B cell (primary cell): Measurements from ENCODE around the gene PDLIM7. TPM values are rescaled to one million over a fixed set of nuclear protein-coding genes. Genes with fewer than 3 reads are reported as not detected.

Source experiments
- ATAC-seq: fragments of 200-7000 bp; cut with Tn5 transposase; one replicate; pipeline ENCODE4 v1.10.0; 2021; ENCODE audit warnings: low read depth, mild to moderate bottlenecking, moderate number of reproducible peaks, moderate library complexity
- CTCF ChIA-PET: fragments of 350-600 bp; sonication (Branson Sonifier 250); formaldehyde crosslinking; loops from one replicate; lab custom pipeline; 2021; ENCODE audit warnings: antibody characterized with exemption, inconsistent platforms; lab: Charles Lee
- POLR2A ChIA-PET: fragments of 350-600 bp; sonication (Branson Sonifier 250); formaldehyde crosslinking; loops from one replicate; lab custom pipeline; 2021; ENCODE audit warnings: antibody characterized with exemption; lab: Charles Lee
- DNase-seq: peaks from one replicate; pipeline ENCODE4 v3.0.0; 2013
- H2AFZ ChIP-seq: 2 replicates; pipeline ENCODE4 v1.6.1; 2012; ENCODE audit warnings: mild to moderate bottlenecking, low read depth, low read length; ENCODE audit not compliant: insufficient read depth, poor library complexity, severe bottlenecking
- H3K27ac ChIP-seq, 2 donors: 1 replicate in 1 of 2; 2 replicates in 1 of 2; pipeline ENCODE4 v1.5.1; 2012 to 2013; ENCODE audit warnings: low read length in 2 of 2, mild to moderate bottlenecking in 2 of 2, moderate library complexity in 1 of 2
- H3K27me3 ChIP-seq, 4 experiments: fragments of 200-600 bp in 1 of 4; sonication (generic) in 1 of 4; replicated peaks in 1 of 4; 1 replicate in 2 of 4; 2 replicates in 2 of 4; pipeline versions ENCODE4 v1.6.1 to v1.7.0; 2013 to 2016; ENCODE audit warnings: low read length in 3 of 4, mild to moderate bottlenecking in 2 of 4, mixed read lengths in 1 of 4, moderate library complexity in 1 of 4; ENCODE audit not compliant: insufficient read depth in 4 of 4, control insufficient read depth in 3 of 4; ENCODE audit errors: control extremely low read depth in 1 of 4
- H3K36me3 ChIP-seq, 2 experiments: replicated peaks in 1 of 2; 1 replicate in 1 of 2; 2 replicates in 1 of 2; pipeline versions ENCODE4 v1.6.1 to v1.7.1; 2013; ENCODE audit warnings: low read length in 1 of 2; ENCODE audit not compliant: insufficient read depth in 2 of 2, control insufficient read depth in 1 of 2; ENCODE audit errors: control extremely low read depth in 1 of 2, extremely low read depth in 1 of 2
- H3K4me1 ChIP-seq, 2 donors: fragments of 200-600 bp in 1 of 2; sonication (generic) in 1 of 2; 1 replicate in 1 of 2; 2 replicates in 1 of 2; pipeline versions ENCODE4 v1.5.1 to v1.6.1; 2013 to 2017; ENCODE audit warnings: low read length in 2 of 2; ENCODE audit not compliant: control insufficient read depth in 2 of 2, insufficient read depth in 2 of 2
- H3K4me2 ChIP-seq: replicated peaks from 2 replicates; pipeline ENCODE3; 2012; ENCODE audit warnings: mild to moderate bottlenecking, low read depth, low read length; ENCODE audit not compliant: poor library complexity, severe bottlenecking
- H3K4me3 ChIP-seq, 5 experiments: fragments of 200-600 bp in 1 of 5; sonication (generic) in 1 of 5; 1 replicate in 3 of 5; 2 replicates in 2 of 5; pipeline versions ENCODE4 v1.5.1 to v1.7.0; 2011 to 2016; ENCODE audit warnings: low read length in 4 of 5, mild to moderate bottlenecking in 4 of 5, low read depth in 2 of 5, control low read depth in 1 of 5, moderate library complexity in 1 of 5; ENCODE audit not compliant: insufficient read depth in 1 of 5; ENCODE audit errors: control extremely low read depth in 1 of 5, extremely low read depth in 1 of 5
- H3K79me2 ChIP-seq: fragments of 200-600 bp; sonication (generic); one replicate; pipeline ENCODE4 v1.6.0; 2016; ENCODE audit warnings: low read length; ENCODE audit not compliant: control insufficient read depth, insufficient read depth
- H3K9ac ChIP-seq: fragments of 200-600 bp; sonication (generic); 2 replicates; pipeline ENCODE4 v1.6.1; 2017; ENCODE audit warnings: mild to moderate bottlenecking, low read length, moderate library complexity
- H3K9me3 ChIP-seq, 3 donors: one replicate each; pipeline versions ENCODE4 v1.6.1 to v1.7.1; 2013; ENCODE audit warnings: low read length in 2 of 3; ENCODE audit not compliant: control insufficient read depth in 2 of 3, insufficient read depth in 1 of 3; ENCODE audit errors: control extremely low read depth in 1 of 3
- H4K20me1 ChIP-seq: 2 replicates; pipeline ENCODE4 v1.6.0; 2012; ENCODE audit warnings: mild to moderate bottlenecking, low read length; ENCODE audit not compliant: insufficient read depth, control insufficient read depth, poor library complexity, severe bottlenecking
- H3K27ac Mint-ChIP-seq: one replicate; pipeline ENCODE4 v1.8.0; 2021; ENCODE audit warnings: mixed read lengths
- H3K27me3 Mint-ChIP-seq: one replicate; pipeline ENCODE4 v1.8.0; 2021; ENCODE audit warnings: mixed read lengths
- H3K4me1 Mint-ChIP-seq: one replicate; pipeline ENCODE4 v1.8.0; 2021; ENCODE audit warnings: mixed read lengths
- H3K4me3 Mint-ChIP-seq: one replicate; pipeline ENCODE4 v1.8.0; 2021; ENCODE audit warnings: mixed read lengths
- H3K9me3 Mint-ChIP-seq: one replicate; pipeline ENCODE4 v1.8.0; 2022; ENCODE audit warnings: mixed read lengths; ENCODE audit not compliant: insufficient read depth
- CTCF ChIP-seq: fragments of 200-600 bp; IDR thresholded peaks from one replicate; pipeline ENCODE4 v1.8.0; 2022; ENCODE audit warnings: antibody characterized with exemption, mild to moderate bottlenecking
- EZH2 ChIP-seq: IDR thresholded peaks from 2 replicates; pipeline ENCODE4 v1.6.1; 2012; ENCODE audit warnings: borderline replicate concordance, low read depth, mild to moderate bottlenecking, moderate library complexity, low read length; ENCODE audit not compliant: insufficient read depth, poor library complexity, severe bottlenecking
- WGBS: methylation state at CpG from one replicate; pipeline ENCODE4 v1.1.5; 2013; ENCODE audit warnings: missing lambda C conversion rate; ENCODE audit not compliant: insufficient coverage; 5-methylcytosine and 5-hydroxymethylcytosine counted together
- intact Hi-C: fragments of 100-400 bp; cut with micrococcal nuclease; formaldehyde crosslinking; loops from one replicate; pipeline ENCODE4 v1.10.0; 2022
- polyA plus RNA-seq: library from polyadenylated mRNA; depleted of rRNA; stranded (reverse); fragments of >200 nt; gene quantifications from 2 replicates; pipeline ENCODE4 v1.2.3, GENCODE V29; 2012
- total RNA-seq, 2 donors: library from RNA; stranded (reverse); fragments of 120-200 nt in 1 of 2; gene quantifications; 1 replicate in 1 of 2; 2 replicates in 1 of 2; pipeline versions ENCODE4 v1.2.3 to v1.2.4, GENCODE V29; 2013 to 2022

Gene PDLIM7
- total and polyA plus RNA-seq, 2 donors (not counting 1 experiment from before 2014, with no cell fraction given) = 23.9 to 25.8 TPM

GRCh38 chr5:177446200-177447065, 51.0 kb downstream of the PDLIM7 start, which contains the start of gene PRR7:
Gene PRR7 (plus strand): TSS chr5:177446814. CDS start chr5:177455068, 8,254 bp downstream.
- H4K20me1 ChIP-seq = peaks cover 51% of the 10 kb centered on the region
- peak within 1 kb of the TSS; percentile 82 for H3K4me3 Mint-ChIP-seq
- peak; percentile 64 for ATAC-seq
- H3K9me3 Mint-ChIP-seq = no peaks in the 10 kb centered on the region
- peak; percentile 91 for DNase-seq
- H3K36me3 ChIP-seq = peaks cover 0 to 17% of the 10 kb centered on the region in 2 experiments
- ChIA-PET POLR2A (interaction anchor here (0.6 to 10.8 kb wide), 11 partner anchors 8 to 264 kb away, joined by 3 to 103 read pairs (median 9); partner anchors contain the start of gene GRK6), CTCF (interaction anchor here (1.0 to 21.3 kb wide), 7 partner anchors 9 to 128 kb away, joined by 3 to 628 read pairs (median 10); partner anchors contain the start of genes F12, GRK6 and PFN3)
- under 1% methylated on average over 89 of the region's 89 CpGs for WGBS
- peak within 1 kb of the TSS; percentile 72 for H3K9ac ChIP-seq
- intact Hi-C loops = loop anchor here (1.0 to 2.0 kb wide), 4 partner anchors 8 to 42 kb away; partner anchors contain the start of gene GRK6
- peaks cover 34 to 50% of the 10 kb centered on the region in 2 donors for H3K4me1 ChIP-seq
- H3K27ac Mint-ChIP-seq = peak within 1 kb of the TSS; percentile 92
- H3K4me2 ChIP-seq = peak within 1 kb of the TSS; percentile 93
- H3K9me3 ChIP-seq = no peaks in the 10 kb centered on the region
- H2AFZ ChIP-seq = no peak within 1 kb of the TSS
- no peaks in the 10 kb centered on the region for H3K27me3 Mint-ChIP-seq
- peak within 1 kb of the TSS; percentile 68 to 77 for H3K27ac ChIP-seq
- peaks cover 4% of the 10 kb centered on the region for H3K79me2 ChIP-seq
- H3K4me1 Mint-ChIP-seq = peaks cover 48% of the 10 kb centered on the region
- H3K4me3 ChIP-seq = peak within 1 kb of the TSS in 4 of 5 experiments; percentile 45 to 66 (median 54)
- TF ChIP-seq CTCF = no peak
- TF ChIP-seq EZH2 = no peak
- peaks cover 0 to 14% (median 0%) of the 10 kb centered on the region in 4 experiments for H3K27me3 ChIP-seq
